Osteoblast (primary cell): ENCODE data around the gene FARS2. TPM values are rescaled to one million over a fixed set of nuclear protein-coding genes. Genes with fewer than 3 reads are reported as not detected.

ENCODE experiments used
- DNase-seq: peaks from one replicate; pipeline ENCODE4 v3.0.0; 2011; ENCODE audit warnings: low spot score, mixed read lengths; ENCODE audit not compliant: insufficient read length; ENCODE audit errors: missing footprints
- H2AFZ ChIP-seq: 2 replicates; pipeline ENCODE4 v1.6.0; 2011; ENCODE audit warnings: mild to moderate bottlenecking, low read length
- H3K27ac ChIP-seq: 2 replicates; pipeline ENCODE4 v1.5.1; 2011; ENCODE audit warnings: mild to moderate bottlenecking, low read depth, low read length, moderate library complexity
- H3K27me3 ChIP-seq: 2 replicates; pipeline ENCODE4 v1.6.0; 2012; ENCODE audit warnings: mild to moderate bottlenecking, control low read depth, inconsistent platforms, low read length, moderate library complexity; ENCODE audit not compliant: insufficient read depth
- H3K36me3 ChIP-seq: 2 replicates; pipeline ENCODE4 v1.5.1; 2011; ENCODE audit warnings: mild to moderate bottlenecking, low read length, control low read depth, moderate library complexity; ENCODE audit not compliant: insufficient read depth
- H3K4me1 ChIP-seq: 2 replicates; pipeline ENCODE4 v1.5.1; 2011; ENCODE audit warnings: mild to moderate bottlenecking, low read length, control low read depth, moderate library complexity; ENCODE audit not compliant: insufficient read depth
- H3K4me2 ChIP-seq: 2 replicates; pipeline ENCODE4 v1.6.0; 2011; ENCODE audit warnings: mild to moderate bottlenecking, low read length; ENCODE audit not compliant: insufficient read depth
- H3K4me3 ChIP-seq: fragments of 200-600 bp; sonication (generic); 3 replicates; pipeline ENCODE4 v1.5.1; 2012; ENCODE audit warnings: mild to moderate bottlenecking, low read length, inconsistent platforms; ENCODE audit not compliant: insufficient read depth
- H3K79me2 ChIP-seq: 2 replicates; pipeline ENCODE4 v1.6.0; 2012; ENCODE audit warnings: mild to moderate bottlenecking, low read length, control low read depth, inconsistent platforms; ENCODE audit not compliant: insufficient read depth
- H3K9me3 ChIP-seq: 2 replicates; pipeline ENCODE4 v1.5.1; 2011; ENCODE audit warnings: low read depth, low read length, control low read depth
- H4K20me1 ChIP-seq: 2 replicates; pipeline ENCODE4 v1.6.0; 2012; ENCODE audit warnings: mild to moderate bottlenecking, low read length, control low read depth; ENCODE audit not compliant: insufficient read depth
- total RNA-seq: library from RNA; depleted of rRNA; stranded (reverse); fragments of >200 nt; gene quantifications from 2 replicates; pipeline ENCODE4 v1.2.3, GENCODE V29; 2012
- TF ChIP-seq, protein P1 (sequence below): IDR thresholded peaks from 2 replicates; pipeline ENCODE4 v1.5.1; 2011; ENCODE audit warnings: mild to moderate bottlenecking, low read depth, low read length, moderate library complexity; ENCODE audit errors: extremely low read depth

The FARS2 gene
- total RNA-seq, 1 donor, result 29.7 TPM

DNA sequence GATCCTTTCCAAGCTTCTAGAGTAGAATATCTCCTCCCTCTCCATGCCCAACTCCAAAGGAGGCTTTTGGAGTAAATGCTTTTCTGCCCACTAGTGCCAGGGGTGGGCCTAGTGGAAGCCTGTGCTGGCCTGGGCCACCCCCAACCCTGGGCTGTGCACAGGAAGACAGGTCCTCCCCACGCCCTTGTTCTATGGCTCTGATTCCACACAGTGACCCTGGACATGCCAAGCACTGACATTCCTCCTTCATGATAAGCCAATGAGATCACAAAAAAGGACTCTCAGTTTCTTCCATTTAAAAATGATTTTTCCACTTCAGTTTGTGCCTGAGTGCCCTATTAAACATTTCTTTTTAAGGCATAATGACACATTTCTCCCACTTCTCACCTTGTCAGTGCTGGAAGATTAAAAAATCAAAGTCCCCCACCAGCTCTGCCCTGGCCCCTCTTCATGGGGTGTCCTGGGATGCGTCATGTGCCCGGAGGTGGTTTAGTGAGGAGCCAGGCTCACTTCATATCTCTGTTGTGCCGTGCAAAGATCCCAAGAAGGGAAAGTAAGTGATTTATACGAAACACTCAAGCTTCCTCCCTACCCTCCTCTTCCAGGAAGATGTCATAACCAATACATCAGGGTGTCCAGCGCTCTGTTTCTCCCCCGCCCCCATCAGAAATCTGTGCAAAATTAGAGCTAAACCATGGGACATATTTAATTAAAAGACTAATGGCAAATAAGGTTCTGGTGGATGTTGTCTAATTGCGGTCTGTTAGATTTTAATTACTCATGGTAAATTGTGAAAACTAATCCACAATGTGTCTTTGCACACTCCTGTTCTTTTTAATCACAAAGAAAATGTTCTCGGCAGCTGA is 490.4 kb downstream of the FARS2 start:
- Histone ChIP-seq H3K4me3 (no peak overlapping the region), H3K36me3 (no peaks in the 10 kb centered on the region), H3K27ac (peak overlapping the region; percentile 34), H3K9me3 (no peaks in the 10 kb centered on the region), H2AFZ (peak overlapping the region; percentile 44), H3K4me1 (peaks cover 8% of the 10 kb centered on the region), H3K27me3 (no peaks in the 10 kb centered on the region), H4K20me1 (no peaks in the 10 kb centered on the region), H3K79me2 (no peaks in the 10 kb centered on the region), H3K4me2 (peak overlapping the region; percentile 19)
- TF ChIP-seq, protein P1, sequence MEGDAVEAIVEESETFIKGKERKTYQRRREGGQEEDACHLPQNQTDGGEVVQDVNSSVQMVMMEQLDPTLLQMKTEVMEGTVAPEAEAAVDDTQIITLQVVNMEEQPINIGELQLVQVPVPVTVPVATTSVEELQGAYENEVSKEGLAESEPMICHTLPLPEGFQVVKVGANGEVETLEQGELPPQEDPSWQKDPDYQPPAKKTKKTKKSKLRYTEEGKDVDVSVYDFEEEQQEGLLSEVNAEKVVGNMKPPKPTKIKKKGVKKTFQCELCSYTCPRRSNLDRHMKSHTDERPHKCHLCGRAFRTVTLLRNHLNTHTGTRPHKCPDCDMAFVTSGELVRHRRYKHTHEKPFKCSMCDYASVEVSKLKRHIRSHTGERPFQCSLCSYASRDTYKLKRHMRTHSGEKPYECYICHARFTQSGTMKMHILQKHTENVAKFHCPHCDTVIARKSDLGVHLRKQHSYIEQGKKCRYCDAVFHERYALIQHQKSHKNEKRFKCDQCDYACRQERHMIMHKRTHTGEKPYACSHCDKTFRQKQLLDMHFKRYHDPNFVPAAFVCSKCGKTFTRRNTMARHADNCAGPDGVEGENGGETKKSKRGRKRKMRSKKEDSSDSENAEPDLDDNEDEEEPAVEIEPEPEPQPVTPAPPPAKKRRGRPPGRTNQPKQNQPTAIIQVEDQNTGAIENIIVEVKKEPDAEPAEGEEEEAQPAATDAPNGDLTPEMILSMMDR, result no peak
- DNase-seq, result no peak

DNA sequence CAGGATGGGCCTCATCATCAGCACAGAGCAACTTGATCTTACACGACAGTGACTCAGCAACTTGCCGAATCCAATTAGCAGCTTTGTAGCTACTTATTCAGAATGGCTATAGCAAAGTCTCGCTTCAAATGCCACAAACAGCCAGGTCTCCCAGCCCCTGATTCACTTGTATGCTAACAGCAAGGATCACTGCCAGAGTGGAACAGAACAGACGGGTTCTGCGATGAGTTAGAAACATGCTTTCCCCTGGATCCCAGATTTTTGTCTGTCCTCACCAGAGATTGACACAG is 491.0 kb downstream of the FARS2 start:
- no peaks in the 10 kb centered on the region for H3K27me3 ChIP-seq
- H3K4me2 ChIP-seq, result peak overlapping the region; percentile 27
- TF ChIP-seq, protein P1, result no peak
- peak overlapping the region; percentile 5 for H3K27ac ChIP-seq
- H3K9me3 ChIP-seq, result no peaks in the 10 kb centered on the region
- peak overlapping the region; percentile 70 for H2AFZ ChIP-seq
- H3K4me1 ChIP-seq, result peaks cover 8% of the 10 kb centered on the region
- H3K36me3 ChIP-seq, result no peaks in the 10 kb centered on the region
- no peaks in the 10 kb centered on the region for H4K20me1 ChIP-seq
- H3K4me3 ChIP-seq, result no peak overlapping the region
- no peak for DNase-seq
- H3K79me2 ChIP-seq, result no peaks in the 10 kb centered on the region

DNA sequence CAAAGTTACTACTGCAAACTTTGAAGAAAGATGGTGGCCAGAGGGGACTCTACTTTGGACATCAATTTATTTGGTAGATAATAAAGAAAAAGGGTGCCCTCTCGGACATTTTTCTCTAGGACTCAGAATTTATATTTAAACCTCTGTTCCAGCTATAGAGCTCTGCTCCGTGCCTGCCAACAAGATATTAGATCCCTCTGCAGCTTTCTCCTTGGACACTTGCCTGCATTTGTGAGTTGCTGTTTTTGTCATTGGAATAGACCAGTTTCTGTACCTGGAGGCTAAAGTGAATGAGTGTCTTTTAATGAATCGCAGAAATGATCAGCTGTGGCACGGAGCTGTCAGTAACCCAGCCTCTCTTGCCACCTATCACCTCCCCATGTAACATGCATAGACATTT is 491.9 kb downstream of the FARS2 start:
- H3K4me2 ChIP-seq, result no peak overlapping the region
- H4K20me1 ChIP-seq, result no peaks in the 10 kb centered on the region
- H2AFZ ChIP-seq, result no peak overlapping the region
- H3K27ac ChIP-seq, result no peak overlapping the region
- H3K4me1 ChIP-seq, result peaks cover 8% of the 10 kb centered on the region
- no peak overlapping the region for H3K4me3 ChIP-seq
- H3K36me3 ChIP-seq, result no peaks in the 10 kb centered on the region
- no peaks in the 10 kb centered on the region for H3K79me2 ChIP-seq
- no peak for DNase-seq
- H3K9me3 ChIP-seq, result no peaks in the 10 kb centered on the region
- H3K27me3 ChIP-seq, result no peaks in the 10 kb centered on the region
- TF ChIP-seq, protein P1, result no peak

DNA sequence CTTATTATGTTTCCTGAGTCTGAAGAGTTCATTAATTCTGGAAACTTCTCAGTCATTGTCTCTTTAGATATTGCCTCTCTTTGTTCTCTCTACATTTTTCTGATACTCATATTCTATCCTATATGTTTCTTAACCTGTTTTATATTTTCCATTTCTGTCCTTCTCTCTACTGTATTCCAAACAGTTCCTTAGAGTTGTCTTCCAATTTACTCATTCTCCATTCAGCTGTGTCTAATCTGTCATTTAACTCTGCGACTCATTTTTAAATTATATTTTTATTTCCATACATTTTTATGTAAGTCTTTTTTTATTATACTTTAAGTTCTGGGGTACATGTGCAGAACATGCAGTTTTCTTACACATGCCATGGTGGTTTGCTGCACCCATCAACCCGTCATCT is 493.6 kb downstream of the FARS2 start:
- Histone ChIP-seq H2AFZ (no peak overlapping the region), H3K36me3 (no peaks in the 10 kb centered on the region), H3K27me3 (no peaks in the 10 kb centered on the region), H3K79me2 (no peaks in the 10 kb centered on the region), H3K9me3 (no peaks in the 10 kb centered on the region), H3K4me1 (peaks cover 8% of the 10 kb centered on the region), H3K4me2 (no peak overlapping the region), H3K27ac (no peak overlapping the region), H4K20me1 (no peaks in the 10 kb centered on the region), H3K4me3 (no peak overlapping the region)
- TF ChIP-seq, protein P1, result no peak
- no peak for DNase-seq
